Erythroblast (primary cell): ENCODE results near the gene PPP4R2.

Experiments
- GATA1 ChIP-seq: IDR thresholded peaks from 2 replicates; pipeline ENCODE4 v1.6.1; 2011; ENCODE audit warnings: low read depth, mild to moderate bottlenecking, control low read depth, low read length, moderate library complexity
- POLR2A ChIP-seq: IDR thresholded peaks from 2 replicates; pipeline ENCODE4 v1.6.1; 2011; ENCODE audit warnings: mild to moderate bottlenecking, low read length

DNA sequence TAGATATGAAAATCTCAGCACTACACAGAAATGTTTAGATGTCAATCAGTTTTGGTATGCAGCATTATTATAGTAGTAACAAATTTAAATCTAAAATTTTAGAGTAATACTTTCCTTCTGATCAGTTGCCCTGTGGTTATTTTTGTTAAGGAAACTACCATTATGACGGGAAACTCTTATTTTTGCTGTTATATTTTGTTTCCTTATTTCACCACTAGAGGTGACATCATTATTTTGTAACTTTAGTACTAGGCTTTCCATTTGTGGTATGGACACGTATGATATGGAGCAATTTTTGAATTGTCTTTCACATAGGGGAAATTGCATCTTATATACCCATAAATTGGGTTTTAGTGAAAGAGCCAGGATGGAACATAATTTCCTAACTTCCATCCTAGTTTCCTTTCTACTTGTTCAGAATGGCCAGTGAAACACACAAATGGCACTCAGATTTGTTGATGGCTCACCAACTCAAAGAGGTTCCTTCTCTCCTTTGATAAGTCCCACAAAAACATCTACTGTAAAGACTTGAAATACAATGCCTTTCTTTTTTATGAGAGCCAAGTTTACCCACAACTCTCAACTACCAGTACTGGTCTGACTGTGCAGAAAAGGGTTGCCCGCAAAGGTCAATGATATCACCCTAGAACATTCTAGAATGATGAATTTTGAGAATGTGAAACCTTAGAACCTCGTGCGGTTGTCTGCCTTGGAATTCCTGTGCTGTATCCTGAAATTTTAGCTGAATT is 19.4 kb upstream of the PPP4R2 start:
- no peak for TF ChIP-seq POLR2A
- no peak for TF ChIP-seq GATA1
